ENCODE results near the gene FAHD1.

The FAHD1 gene

DNA sequence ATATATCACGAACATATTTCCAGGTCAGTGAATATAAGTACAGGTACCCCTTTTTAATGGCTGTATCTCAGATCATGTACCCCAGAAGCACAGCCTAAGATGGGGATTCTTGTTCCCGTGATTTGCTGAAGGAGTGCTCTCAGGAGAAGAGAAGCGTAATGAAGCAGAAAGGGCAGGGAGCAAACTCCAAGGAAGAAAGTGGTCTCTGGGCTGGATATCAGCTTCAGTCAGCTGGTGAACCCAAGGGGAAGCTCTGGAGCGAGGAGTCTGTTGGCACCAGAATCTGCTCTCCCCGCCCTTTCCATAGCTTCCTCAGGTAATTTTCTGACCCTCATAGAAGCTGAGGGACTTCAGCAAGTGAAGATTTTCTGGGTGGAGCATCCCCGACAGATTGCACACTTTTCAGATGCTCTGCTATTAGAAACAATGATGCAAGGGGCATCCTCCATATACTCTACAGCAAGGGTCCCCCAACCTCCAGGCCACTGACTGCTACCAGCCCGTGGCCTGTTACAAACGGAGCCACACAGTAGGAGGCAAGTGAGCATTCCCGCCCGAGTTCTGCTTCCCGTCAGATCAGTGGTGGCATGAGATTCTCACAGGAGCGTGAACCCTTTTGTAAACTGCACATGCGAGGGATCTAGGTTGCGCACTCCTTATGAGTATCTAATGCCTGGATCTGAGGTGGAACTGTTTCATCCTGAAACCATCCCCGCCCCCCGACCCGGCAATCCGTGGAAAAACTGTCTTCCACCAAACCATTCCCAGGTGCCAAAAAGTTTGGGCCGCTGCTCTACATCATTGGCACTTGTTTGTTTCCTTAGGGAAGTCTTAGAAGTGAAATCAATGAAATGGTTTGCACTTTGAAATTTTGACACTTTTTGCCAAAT lies 4.4 kb downstream of the FAHD1 start:
- Histone ChIP-seq H2AFZ (ENCODE audit: low read depth, low read length, severe bottlenecking) (no peak overlapping the region), H3K27me3 (ENCODE audit: low read length) (no peaks in the 10 kb centered on the region), H3K9ac (ENCODE audit: low read length) (no peak overlapping the region), H3K9me3 (ENCODE audit: insufficient read depth, low read length) (no peaks in the 10 kb centered on the region), H3K9me2 (replicated peaks; ENCODE audit: insufficient read depth, low read length) (no peaks in the 10 kb centered on the region), H4K20me1 (ENCODE audit: low read depth, low read length) (0 out of 2 replicates have a peak, but pooled peaks cover 3% of the 10 kb centered on the region), H3F3A (ENCODE audit: insufficient read depth) (peaks cover 12% of the 10 kb centered on the region; the same call in 1 of the 2 replicates), H3K27ac (ENCODE audit: low read depth, low read length) (no peak overlapping the region), H3K36me3 (ENCODE audit: low read length) (no peaks in the 10 kb centered on the region), H3K4me2 (ENCODE audit: low read depth, low read length, poor library complexity, severe bottlenecking) (no peak overlapping the region), H3K4me3 (ENCODE audit: insufficient read depth, low read length, poor library complexity, severe bottlenecking) (no peak overlapping the region), H3K79me2 (ENCODE audit: insufficient read depth, low read length) (peaks cover 5% of the 10 kb centered on the region; the same call in 1 of the 2 replicates)
- TF ChIP-seq EZH2phosphoT487 (conservative IDR thresholded peaks at IDR 0.05; ENCODE audit: low read length) = no peak
- TF ChIP-seq, protein P1, sequence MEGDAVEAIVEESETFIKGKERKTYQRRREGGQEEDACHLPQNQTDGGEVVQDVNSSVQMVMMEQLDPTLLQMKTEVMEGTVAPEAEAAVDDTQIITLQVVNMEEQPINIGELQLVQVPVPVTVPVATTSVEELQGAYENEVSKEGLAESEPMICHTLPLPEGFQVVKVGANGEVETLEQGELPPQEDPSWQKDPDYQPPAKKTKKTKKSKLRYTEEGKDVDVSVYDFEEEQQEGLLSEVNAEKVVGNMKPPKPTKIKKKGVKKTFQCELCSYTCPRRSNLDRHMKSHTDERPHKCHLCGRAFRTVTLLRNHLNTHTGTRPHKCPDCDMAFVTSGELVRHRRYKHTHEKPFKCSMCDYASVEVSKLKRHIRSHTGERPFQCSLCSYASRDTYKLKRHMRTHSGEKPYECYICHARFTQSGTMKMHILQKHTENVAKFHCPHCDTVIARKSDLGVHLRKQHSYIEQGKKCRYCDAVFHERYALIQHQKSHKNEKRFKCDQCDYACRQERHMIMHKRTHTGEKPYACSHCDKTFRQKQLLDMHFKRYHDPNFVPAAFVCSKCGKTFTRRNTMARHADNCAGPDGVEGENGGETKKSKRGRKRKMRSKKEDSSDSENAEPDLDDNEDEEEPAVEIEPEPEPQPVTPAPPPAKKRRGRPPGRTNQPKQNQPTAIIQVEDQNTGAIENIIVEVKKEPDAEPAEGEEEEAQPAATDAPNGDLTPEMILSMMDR (IDR thresholded peaks at IDR 0.05; ENCODE audit: insufficient read depth, low read length, poor library complexity, severe bottlenecking) = no peak

DNA sequence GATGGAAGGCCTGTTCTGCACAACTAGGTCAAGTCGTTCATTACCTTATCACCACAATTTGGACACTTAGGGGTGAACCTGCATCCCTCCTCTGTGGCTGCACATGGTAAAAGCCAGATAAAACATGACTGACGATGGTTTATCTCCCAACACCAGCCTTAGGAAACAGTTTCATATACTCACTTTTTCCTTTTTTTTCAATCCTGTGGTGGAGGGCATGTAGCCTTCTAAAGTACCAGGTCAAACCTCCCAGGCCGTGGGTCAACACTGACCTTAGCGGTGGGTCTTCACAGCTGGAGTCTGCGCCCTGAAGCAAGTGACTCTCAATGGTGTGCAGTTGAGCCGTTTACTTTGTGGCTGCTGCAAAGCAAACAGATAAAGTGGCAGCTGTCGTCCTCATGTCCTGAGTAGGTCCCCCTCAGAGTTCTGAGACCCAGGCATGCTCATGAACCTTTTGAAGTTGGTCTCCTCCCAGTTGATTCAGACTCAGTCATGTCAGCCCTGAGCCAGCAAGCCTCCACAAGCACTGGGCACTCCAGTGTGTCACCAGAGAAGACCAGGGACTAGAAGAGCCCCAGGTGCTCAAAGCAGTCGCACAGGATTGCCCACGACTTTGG lies 5.9 kb downstream of the FAHD1 start:
- Histone ChIP-seq H3F3A (ENCODE audit: insufficient read depth) (peaks cover 12% of the 10 kb centered on the region; the same call in 1 of the 2 replicates), H3K4me3 (ENCODE audit: insufficient read depth, low read length, poor library complexity, severe bottlenecking) (no peak overlapping the region), H3K9me2 (replicated peaks; ENCODE audit: insufficient read depth, low read length) (no peaks in the 10 kb centered on the region), H3K9ac (ENCODE audit: low read length) (no peak overlapping the region), H3K4me2 (ENCODE audit: low read depth, low read length, poor library complexity, severe bottlenecking) (no peak overlapping the region), H3K27ac (ENCODE audit: low read depth, low read length) (no peak overlapping the region), H3K27me3 (ENCODE audit: low read length) (no peaks in the 10 kb centered on the region), H3K79me2 (ENCODE audit: insufficient read depth, low read length) (no peaks in the 10 kb centered on the region), H3K9me3 (ENCODE audit: insufficient read depth, low read length) (no peaks in the 10 kb centered on the region), H4K20me1 (ENCODE audit: low read depth, low read length) (0 out of 2 replicates have a peak, but pooled peaks cover 3% of the 10 kb centered on the region), H2AFZ (ENCODE audit: low read depth, low read length, severe bottlenecking) (no peak overlapping the region), H3K36me3 (ENCODE audit: low read length) (no peaks in the 10 kb centered on the region)
- TF ChIP-seq, protein P1 (IDR thresholded peaks at IDR 0.05; ENCODE audit: insufficient read depth, low read length, poor library complexity, severe bottlenecking) = no peak
- TF ChIP-seq EZH2phosphoT487 (conservative IDR thresholded peaks at IDR 0.05; ENCODE audit: low read length) = no peak

DNA sequence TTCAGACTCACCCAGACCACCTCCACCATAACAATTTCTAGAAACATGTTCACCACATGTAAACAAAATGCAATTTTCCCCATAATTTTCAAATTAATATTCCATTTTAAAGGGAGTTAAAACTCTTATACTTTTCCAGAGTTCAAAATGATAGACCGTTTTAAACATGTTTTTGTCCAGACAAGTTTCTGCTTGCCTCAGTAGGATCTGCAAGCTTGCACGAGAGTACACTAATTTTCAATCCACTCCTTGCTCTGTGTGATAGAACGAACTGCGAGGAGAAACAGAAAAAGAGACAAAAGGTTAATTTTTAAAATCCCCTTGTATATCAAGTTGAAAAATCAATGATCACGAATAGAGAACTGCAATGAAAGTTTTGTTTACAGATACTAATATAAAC lies 7.1 kb downstream of the FAHD1 start:
- Histone ChIP-seq H4K20me1 (ENCODE audit: low read depth, low read length) (0 out of 2 replicates have a peak, but pooled peaks cover 3% of the 10 kb centered on the region), H3K4me3 (ENCODE audit: insufficient read depth, low read length, poor library complexity, severe bottlenecking) (no peak overlapping the region), H3K4me2 (ENCODE audit: low read depth, low read length, poor library complexity, severe bottlenecking) (no peak overlapping the region), H3K9me3 (ENCODE audit: insufficient read depth, low read length) (no peaks in the 10 kb centered on the region), H3K9me2 (replicated peaks; ENCODE audit: insufficient read depth, low read length) (no peaks in the 10 kb centered on the region), H3K79me2 (ENCODE audit: insufficient read depth, low read length) (no peaks in the 10 kb centered on the region), H3K27ac (ENCODE audit: low read depth, low read length) (no peak overlapping the region), H3K36me3 (ENCODE audit: low read length) (no peaks in the 10 kb centered on the region), H2AFZ (ENCODE audit: low read depth, low read length, severe bottlenecking) (no peak overlapping the region), H3F3A (ENCODE audit: insufficient read depth) (0 out of 2 replicates have a peak, but pooled peaks cover 4% of the 10 kb centered on the region), H3K9ac (ENCODE audit: low read length) (no peak overlapping the region), H3K27me3 (ENCODE audit: low read length) (no peaks in the 10 kb centered on the region)
- TF ChIP-seq, protein P1 (IDR thresholded peaks at IDR 0.05; ENCODE audit: insufficient read depth, low read length, poor library complexity, severe bottlenecking) = no peak
- no peak for TF ChIP-seq EZH2phosphoT487 (conservative IDR thresholded peaks at IDR 0.05; ENCODE audit: low read length)
